Stimulated activated CD4-positive, alpha-beta T cell treated with anti-CD3 and anti-CD28 coated beads, TNF-alpha, amount 100 ng/mL, for 1 hour (primary cell): ENCODE data around the gene ZFP1.
"Not testable (repeated sequence)": the region's sequence is repeated elsewhere in the genome, so short reads cannot be mapped to it uniquely, and the experiment has no call there.

Experiments
- DNase-seq, 3 donors: peaks; one replicate each; pipeline ENCODE4 v3.0.0-alpha.2; 2020; ENCODE audit warnings: low read depth in 3 of 3, low spot score in 1 of 3

Gene ZFP1

GRCh38 chr16:75112734-75113491 is 35.4 kb upstream of the ZFP1 start:
- DNase-seq, result no peak

GRCh38 chr16:75113541-75114121 is 34.7 kb upstream of the ZFP1 start:
- DNase-seq, result no peak

GRCh38 chr16:75114179-75114945 is 34.0 kb upstream of the ZFP1 start:
- no peak for DNase-seq

- DNase-seq, result no peak
These were observed 33.1 kb upstream of the ZFP1 start for GRCh38 chr16:75114946-75115825.

GRCh38 chr16:75116081-75116910 is 32.0 kb upstream of the ZFP1 start, which contains the start of gene LDHD:
Gene LDHD (minus strand): TSS chr16:75116780. CDS start chr16:75116720, 60 bp downstream.
- DNase-seq, result no peak

GRCh38 chr16:75116911-75117245 is 31.4 kb upstream of the ZFP1 start:
- DNase-seq, result no peak

GRCh38 chr16:75118943-75119539 is 29.3 kb upstream of the ZFP1 start:
- no peak for DNase-seq

- DNase-seq, result no peak
These were observed 28.1 kb upstream of the ZFP1 start for GRCh38 chr16:75120253-75120652.

- no peak for DNase-seq
These were observed 26.3 kb upstream of the ZFP1 start for GRCh38 chr16:75121949-75122568.

- DNase-seq, result no peak
These were observed 25.7 kb upstream of the ZFP1 start for GRCh38 chr16:75122609-75123008.

GRCh38 chr16:75127713-75128415 is 20.5 kb upstream of the ZFP1 start:
- no peak for DNase-seq

GRCh38 chr16:75129421-75130149 is 18.7 kb upstream of the ZFP1 start:
- not testable (repeated sequence) for DNase-seq

GRCh38 chr16:75130150-75130771 is 18.1 kb upstream of the ZFP1 start:
- no peak for DNase-seq

- DNase-seq, result no peak
These were observed 17.2 kb upstream of the ZFP1 start for GRCh38 chr16:75131081-75131480.

GRCh38 chr16:75138233-75138632 is 10.1 kb upstream of the ZFP1 start:
- DNase-seq, result no peak

- DNase-seq, result no peak
These were observed 9.7 kb upstream of the ZFP1 start for GRCh38 chr16:75138636-75139035.

- no peak for DNase-seq
These were observed 8.8 kb upstream of the ZFP1 start for GRCh38 chr16:75139498-75139897.

GRCh38 chr16:75143941-75144340 is 4.4 kb upstream of the ZFP1 start:
- DNase-seq, result no peak
